Hematopoietic multipotent progenitor cell treated with erythropoietin and hydrocortisone succinate and interleukin-3 and kit ligand, for 6 days (in vitro differentiated cells): Measurements from ENCODE around the gene TUBGCP6.
"Not testable (repeated sequence)": the region's sequence is repeated elsewhere in the genome, so short reads cannot be mapped to it uniquely, and the experiment has no call there.

Experiments
- DNase-seq: peaks from one replicate; pipeline ENCODE4 v3.0.0-alpha.2; 2015

Gene TUBGCP6

GRCh38 chr22:50209893-50210292 lies 34.9 kb downstream of the TUBGCP6 start:
- DNase-seq, result peak; percentile 90

- DNase-seq, result no peak
These were observed 35.6 kb downstream of the TUBGCP6 start for GRCh38 chr22:50208939-50209892.

- DNase-seq, result no peak
These were observed 36.3 kb downstream of the TUBGCP6 start for GRCh38 chr22:50208430-50208938.

GRCh38 chr22:50207383-50208140 lies 37.3 kb downstream of the TUBGCP6 start:
- no peak for DNase-seq

GRCh38 chr22:50206599-50206998 lies 38.2 kb downstream of the TUBGCP6 start:
- peak; percentile 46 for DNase-seq

GRCh38 chr22:50205781-50206569 lies 38.8 kb downstream of the TUBGCP6 start:
- DNase-seq, result no peak

GRCh38 chr22:50204998-50205397 lies 39.8 kb downstream of the TUBGCP6 start:
- DNase-seq, result not testable (repeated sequence)

- no peak for DNase-seq
These were observed 40.3 kb downstream of the TUBGCP6 start for GRCh38 chr22:50204571-50204970.

- DNase-seq, result no peak
These were observed 41.5 kb downstream of the TUBGCP6 start for GRCh38 chr22:50203288-50203687.

GRCh38 chr22:50202130-50202666 lies 42.6 kb downstream of the TUBGCP6 start:
- DNase-seq, result no peak

- DNase-seq, result peak; percentile 64
These were observed 43.4 kb downstream of the TUBGCP6 start for GRCh38 chr22:50201191-50202129.

- peak; percentile 93 for DNase-seq
These were observed 44.2 kb downstream of the TUBGCP6 start, which contains the start of gene SELENOO for GRCh38 chr22:50200461-50201190. Gene SELENOO, plus strand, starts transcription at chr22:50201011. Its CDS starts 26 bp downstream, at chr22:50201037.

- DNase-seq, result peak; percentile 28
These were observed 44.9 kb downstream of the TUBGCP6 start for GRCh38 chr22:50199829-50200460.

- DNase-seq, result no peak
These were observed 45.5 kb downstream of the TUBGCP6 start for GRCh38 chr22:50199251-50199721.

GRCh38 chr22:50198624-50199017 lies 46.2 kb downstream of the TUBGCP6 start:
- no peak for DNase-seq

- DNase-seq, result no peak
These were observed 46.8 kb downstream of the TUBGCP6 start for GRCh38 chr22:50197856-50198623.

GRCh38 chr22:50197000-50197800 lies 47.6 kb downstream of the TUBGCP6 start:
- no peak for DNase-seq

GRCh38 chr22:50196256-50196655 lies 48.6 kb downstream of the TUBGCP6 start:
- no peak for DNase-seq
